ENCODE data around the gene KCNN4. TPM values are rescaled to one million over a fixed set of nuclear protein-coding genes. Genes with fewer than 3 reads are reported as not detected.

KCNN4 gene
- total and polyA plus RNA-seq, 2 donors (not counting 1 experiment from before 2014, with no cell fraction given), result 107 to 267 TPM

DNA sequence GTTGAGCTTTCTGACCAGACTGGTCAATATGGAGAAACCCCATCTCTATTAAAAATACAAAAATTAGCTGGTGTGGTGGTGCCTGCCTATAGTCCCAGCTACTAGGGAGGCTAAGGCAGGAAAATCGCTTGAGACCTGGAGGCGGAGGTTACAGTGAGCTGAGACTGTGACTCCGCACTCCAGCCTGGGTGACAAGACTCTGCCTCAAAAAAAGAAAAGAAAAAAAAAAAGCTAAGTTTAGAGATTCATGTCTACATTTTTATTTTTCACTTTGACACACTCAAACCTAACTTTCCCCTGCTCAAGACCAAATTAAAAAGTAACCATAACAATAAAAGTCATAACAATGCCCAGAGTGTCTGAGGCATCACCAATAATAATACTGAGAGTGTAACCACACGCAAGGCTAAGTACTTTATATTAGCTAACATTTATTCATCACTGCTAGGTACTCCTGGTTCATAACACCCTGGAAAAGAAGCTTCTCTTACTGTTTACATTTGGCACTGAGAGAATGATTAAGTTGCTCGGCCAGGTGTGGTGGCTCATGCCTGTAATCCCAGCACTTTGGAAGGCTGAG, 59.2 kb downstream of the KCNN4 start:
- ATAC-seq (ENCODE audit: low read depth), result no peak
- Mint-ChIP-seq H3K27ac (no peak overlapping the region), H3K4me1 (peaks cover 16% of the 10 kb centered on the region), H3K9me3 (ENCODE audit: insufficient read depth) (no peaks in the 10 kb centered on the region), H3K27me3 (no peaks in the 10 kb centered on the region), H3K4me3 (no peak overlapping the region)
- intact Hi-C loops (cut with micrococcal nuclease), result no loop called here
- Histone ChIP-seq H3K4me1 (ENCODE audit: control insufficient read depth in 2 of 2, insufficient read depth in 2 of 2, low read length in 2 of 2) (peaks cover 25 to 27% of the 10 kb centered on the region in 2 donors), H3K27ac (ENCODE audit: low read length in 2 of 2) (no peak overlapping the region), H3K79me2 (ENCODE audit: control insufficient read depth, insufficient read depth, low read length) (no peaks in the 10 kb centered on the region), H3K9me3 (ENCODE audit: control extremely low read depth in 1 of 3, control insufficient read depth in 2 of 3, insufficient read depth in 1 of 3, low read length in 2 of 3) (no peaks in the 10 kb centered on the region), H2AFZ (ENCODE audit: insufficient read depth, low read depth, low read length, poor library complexity, severe bottlenecking) (no peak overlapping the region), H4K20me1 (ENCODE audit: control insufficient read depth, insufficient read depth, low read length, poor library complexity, severe bottlenecking) (no peaks in the 10 kb centered on the region), H3K36me3 (replicated peaks in 1 of 2; ENCODE audit: control extremely low read depth in 1 of 2, control insufficient read depth in 1 of 2, extremely low read depth in 1 of 2, insufficient read depth in 2 of 2, low read length in 1 of 2) (no peaks in the 10 kb centered on the region), H3K4me2 (replicated peaks; ENCODE audit: low read depth, low read length, poor library complexity, severe bottlenecking) (no peak overlapping the region), H3K4me3 (ENCODE audit: control extremely low read depth in 1 of 5, extremely low read depth in 1 of 5, insufficient read depth in 1 of 5, low read depth in 2 of 5, low read length in 4 of 5) (no peak overlapping the region), H3K9ac (ENCODE audit: low read length) (no peak overlapping the region), H3K27me3 (replicated peaks in 1 of 4; ENCODE audit: control extremely low read depth in 1 of 4, control insufficient read depth in 3 of 4, insufficient read depth in 4 of 4, low read length in 3 of 4) (no peaks in the 10 kb centered on the region)
- ChIA-PET POLR2A (no interaction called here), CTCF (interaction anchor here (0.7 to 1.3 kb wide), 2 partner anchors 10 to 53 kb away, joined by 3 read pairs; no protein-coding TSS in a partner anchor)
- TF ChIP-seq, protein P1, sequence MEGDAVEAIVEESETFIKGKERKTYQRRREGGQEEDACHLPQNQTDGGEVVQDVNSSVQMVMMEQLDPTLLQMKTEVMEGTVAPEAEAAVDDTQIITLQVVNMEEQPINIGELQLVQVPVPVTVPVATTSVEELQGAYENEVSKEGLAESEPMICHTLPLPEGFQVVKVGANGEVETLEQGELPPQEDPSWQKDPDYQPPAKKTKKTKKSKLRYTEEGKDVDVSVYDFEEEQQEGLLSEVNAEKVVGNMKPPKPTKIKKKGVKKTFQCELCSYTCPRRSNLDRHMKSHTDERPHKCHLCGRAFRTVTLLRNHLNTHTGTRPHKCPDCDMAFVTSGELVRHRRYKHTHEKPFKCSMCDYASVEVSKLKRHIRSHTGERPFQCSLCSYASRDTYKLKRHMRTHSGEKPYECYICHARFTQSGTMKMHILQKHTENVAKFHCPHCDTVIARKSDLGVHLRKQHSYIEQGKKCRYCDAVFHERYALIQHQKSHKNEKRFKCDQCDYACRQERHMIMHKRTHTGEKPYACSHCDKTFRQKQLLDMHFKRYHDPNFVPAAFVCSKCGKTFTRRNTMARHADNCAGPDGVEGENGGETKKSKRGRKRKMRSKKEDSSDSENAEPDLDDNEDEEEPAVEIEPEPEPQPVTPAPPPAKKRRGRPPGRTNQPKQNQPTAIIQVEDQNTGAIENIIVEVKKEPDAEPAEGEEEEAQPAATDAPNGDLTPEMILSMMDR (IDR thresholded peaks at IDR 0.05), result no peak
- no peak for TF ChIP-seq EZH2 (IDR thresholded peaks at IDR 0.05; ENCODE audit: borderline replicate concordance, insufficient read depth, low read depth, low read length, poor library complexity, severe bottlenecking)
- WGBS (ENCODE audit: insufficient coverage), result 100% methylated on average over 2 of the region's 5 CpGs
- no peak for DNase-seq

DNA sequence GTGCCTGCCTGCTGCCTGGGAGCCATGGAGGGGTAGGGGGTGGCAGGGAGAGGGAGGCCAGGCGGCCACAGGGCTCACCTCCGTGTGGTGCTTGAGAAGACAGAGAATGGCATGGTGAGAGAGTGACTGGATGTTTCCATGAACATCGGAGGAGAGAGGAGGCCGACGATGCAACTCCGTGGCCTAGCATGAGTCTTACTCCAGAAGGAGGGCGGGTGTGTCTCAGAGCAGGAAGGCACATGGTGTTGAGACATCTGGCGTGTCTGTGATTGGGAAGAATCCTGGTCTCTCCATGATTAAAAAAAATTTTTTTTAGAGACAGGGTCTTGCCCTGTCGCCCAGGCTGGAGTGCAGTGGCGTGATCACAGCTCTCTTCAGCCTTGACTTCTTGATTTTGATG, 59.8 kb downstream of the KCNN4 start:
- H4K20me1 ChIP-seq (ENCODE audit: control insufficient read depth, insufficient read depth, low read length, poor library complexity, severe bottlenecking), result no peaks in the 10 kb centered on the region
- H3K4me1 Mint-ChIP-seq, result peaks cover 13% of the 10 kb centered on the region
- no peak overlapping the region for H3K9ac ChIP-seq (ENCODE audit: low read length)
- CTCF ChIA-PET, result interaction anchor here (1.3 kb wide), 1 partner anchor 52 kb away, joined by 3 read pairs; no protein-coding TSS in a partner anchor
- H3K4me3 ChIP-seq (ENCODE audit: control extremely low read depth in 1 of 5, extremely low read depth in 1 of 5, insufficient read depth in 1 of 5, low read depth in 2 of 5, low read length in 4 of 5), result no peak overlapping the region
- no peaks in the 10 kb centered on the region for H3K27me3 ChIP-seq (replicated peaks in 1 of 4; ENCODE audit: control extremely low read depth in 1 of 4, control insufficient read depth in 3 of 4, insufficient read depth in 4 of 4, low read length in 3 of 4)
- H3K9me3 Mint-ChIP-seq (ENCODE audit: insufficient read depth), result no peaks in the 10 kb centered on the region
- peaks cover 18 to 21% of the 10 kb centered on the region in 2 donors for H3K4me1 ChIP-seq (ENCODE audit: control insufficient read depth in 2 of 2, insufficient read depth in 2 of 2, low read length in 2 of 2)
- DNase-seq, result no peak
- H3K27me3 Mint-ChIP-seq, result no peaks in the 10 kb centered on the region
- H3K9me3 ChIP-seq (ENCODE audit: control extremely low read depth in 1 of 3, control insufficient read depth in 2 of 3, insufficient read depth in 1 of 3, low read length in 2 of 3), result no peaks in the 10 kb centered on the region
- no peak overlapping the region for H3K4me3 Mint-ChIP-seq
- H2AFZ ChIP-seq (ENCODE audit: insufficient read depth, low read depth, low read length, poor library complexity, severe bottlenecking), result no peak overlapping the region
- intact Hi-C loops (cut with micrococcal nuclease), result no loop called here
- WGBS (ENCODE audit: insufficient coverage), result 96% methylated on average over 10 of the region's 10 CpGs
- H3K79me2 ChIP-seq (ENCODE audit: control insufficient read depth, insufficient read depth, low read length), result no peaks in the 10 kb centered on the region
- H3K36me3 ChIP-seq (replicated peaks in 1 of 2; ENCODE audit: control extremely low read depth in 1 of 2, control insufficient read depth in 1 of 2, extremely low read depth in 1 of 2, insufficient read depth in 2 of 2, low read length in 1 of 2), result no peaks in the 10 kb centered on the region
- H3K4me2 ChIP-seq (replicated peaks; ENCODE audit: low read depth, low read length, poor library complexity, severe bottlenecking), result no peak overlapping the region
- H3K27ac Mint-ChIP-seq, result no peak overlapping the region
- ATAC-seq (ENCODE audit: low read depth), result no peak
- no peak overlapping the region for H3K27ac ChIP-seq (ENCODE audit: low read length in 2 of 2)
- TF ChIP-seq, protein P1 (IDR thresholded peaks at IDR 0.05), result no peak
- no peak for TF ChIP-seq EZH2 (IDR thresholded peaks at IDR 0.05; ENCODE audit: borderline replicate concordance, insufficient read depth, low read depth, low read length, poor library complexity, severe bottlenecking)
- POLR2A ChIA-PET, result no interaction called here

Data from B cell (primary cell).